Fibroblast of peridontal ligament (primary cell): ENCODE results near the gene SLC35A4.
A peak's percentile ranks its signal among the peaks of the same experiment; 100 is the strongest.
"Not testable (repeated sequence)": the region's sequence is repeated elsewhere in the genome, so short reads cannot be mapped to it uniquely, and the experiment has no call there.

Experiments
- DNase-seq: peaks from one replicate; pipeline ENCODE4 v3.0.0-alpha.2; 2010; ENCODE audit errors: extremely low read depth

Gene SLC35A4

DNA sequence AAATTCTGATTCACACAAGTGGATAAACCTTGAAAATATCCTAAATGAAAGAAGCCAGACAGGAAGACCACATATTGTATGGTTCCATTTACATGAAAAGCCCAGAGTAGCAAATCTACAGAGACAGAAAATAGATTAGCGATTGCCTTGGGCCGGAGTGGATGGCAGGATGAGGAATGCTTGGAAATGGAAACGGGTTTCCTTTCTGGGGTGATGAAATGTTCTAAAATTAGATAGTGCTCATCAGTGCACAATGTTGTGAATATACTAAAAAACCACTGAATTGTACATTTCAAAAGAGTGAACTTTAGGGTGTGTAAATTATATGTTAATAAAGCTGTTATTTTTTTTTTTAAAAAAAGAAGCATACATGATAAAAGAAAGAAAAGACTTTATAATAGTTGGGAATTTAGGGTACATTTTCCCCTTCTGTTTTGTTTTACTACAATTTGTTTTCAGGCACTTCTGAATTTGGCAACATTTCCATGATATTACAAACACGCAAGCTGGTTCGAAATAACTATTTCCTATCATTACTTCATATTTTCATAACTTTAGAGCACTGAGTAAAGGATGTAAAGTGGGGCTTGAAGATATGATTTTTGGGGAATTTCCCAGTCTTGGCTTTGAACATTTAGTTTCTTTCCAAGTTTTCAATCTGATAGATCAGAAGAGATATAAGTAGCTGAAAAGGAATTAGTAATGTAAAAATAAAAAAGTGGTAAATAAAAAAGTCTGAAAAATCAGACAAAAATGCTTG is 23.9 kb downstream of the SLC35A4 start:
- DNase-seq: peak; percentile 56

DNA sequence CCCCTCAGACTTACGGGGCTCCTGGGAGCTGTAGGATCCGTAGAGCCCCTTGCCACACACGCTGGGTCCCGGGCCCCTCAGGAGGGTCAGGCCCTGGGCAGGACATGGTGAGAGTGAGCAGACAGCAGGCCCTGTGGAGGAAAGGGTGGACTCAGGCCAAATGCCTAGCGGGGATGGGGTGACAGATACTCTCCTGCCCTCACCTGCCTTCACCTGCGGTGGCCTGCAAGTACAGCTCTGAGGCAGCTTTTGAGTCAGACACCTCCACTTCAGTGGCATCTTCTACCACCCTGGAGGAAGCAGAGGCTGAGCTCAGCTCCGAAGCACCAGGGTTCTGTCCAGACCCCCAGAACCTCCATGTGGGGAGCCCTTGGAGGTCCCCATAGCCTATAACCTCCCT is 26.2 kb downstream of the SLC35A4 start:
- DNase-seq: no peak

DNA sequence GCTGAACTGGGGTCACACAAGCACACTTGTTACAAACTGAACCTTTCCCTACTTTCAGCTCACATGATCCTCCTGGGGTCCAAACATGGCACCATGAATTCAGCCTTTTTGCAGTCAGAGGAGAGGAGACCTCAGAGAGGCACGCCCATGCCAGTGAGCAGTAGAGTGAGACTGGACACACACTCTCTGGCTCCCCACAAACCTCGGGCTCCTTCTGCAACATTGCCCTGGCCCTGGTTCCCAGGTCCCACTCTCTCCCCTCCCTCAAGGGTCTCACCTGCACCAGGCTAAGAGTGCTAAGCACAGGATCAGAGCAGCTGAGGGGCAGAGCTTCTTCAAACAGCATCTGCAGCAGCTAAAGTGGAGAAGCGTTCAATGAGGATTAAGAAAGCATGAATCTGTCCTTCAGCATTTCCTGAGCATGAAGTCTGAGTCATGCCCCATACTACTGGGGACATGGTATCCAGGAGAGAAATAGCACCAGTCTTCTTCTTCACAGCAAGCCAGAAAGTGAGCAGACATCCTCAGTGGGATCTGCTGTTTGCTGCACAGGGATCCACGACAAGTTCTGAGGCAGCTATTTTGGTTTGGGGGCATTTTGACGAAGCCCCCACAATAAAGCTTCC is 27.2 kb downstream of the SLC35A4 start:
- DNase-seq: peak; percentile 22

DNA sequence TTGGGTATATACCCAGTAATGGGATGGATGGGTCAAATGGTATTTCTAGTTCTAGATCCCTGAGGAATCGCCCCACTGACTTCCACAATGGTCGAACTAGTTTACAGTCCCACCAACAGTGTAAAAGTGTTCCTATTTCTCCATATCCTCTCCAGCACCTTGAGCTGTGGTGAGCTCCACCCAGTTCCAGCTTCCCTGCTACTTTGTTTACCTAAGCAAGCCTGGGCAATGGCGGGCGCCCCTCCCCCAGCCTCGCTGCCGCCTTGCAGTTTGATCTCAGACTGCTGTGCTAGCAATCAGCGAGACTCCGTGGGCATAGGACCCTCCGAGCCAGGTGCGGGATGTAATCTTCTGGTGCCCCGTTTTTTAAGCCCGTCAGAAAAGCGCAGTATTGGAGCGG is 28.4 kb downstream of the SLC35A4 start:
- DNase-seq: not testable (repeated sequence)

DNA sequence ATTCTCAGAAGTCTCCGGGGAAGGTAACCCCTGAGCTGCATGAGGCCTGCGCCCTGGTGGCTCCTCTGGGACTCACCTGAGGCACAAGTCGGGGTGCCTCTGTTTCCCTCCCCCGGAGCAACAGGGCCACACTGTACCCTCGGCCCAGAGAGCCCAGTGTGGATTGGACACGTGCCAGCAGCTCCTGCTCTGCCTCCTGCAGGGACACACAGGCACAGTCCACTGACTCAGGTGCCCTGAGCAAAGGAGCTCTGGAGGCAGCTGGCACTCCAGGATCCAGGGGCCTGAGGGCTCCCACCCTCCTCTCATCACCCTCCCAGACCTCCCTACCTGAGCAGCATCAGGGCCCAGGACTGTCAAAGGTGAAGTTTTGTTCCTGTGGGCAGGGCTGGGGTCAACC is 29.5 kb downstream of the SLC35A4 start:
- DNase-seq: no peak

DNA sequence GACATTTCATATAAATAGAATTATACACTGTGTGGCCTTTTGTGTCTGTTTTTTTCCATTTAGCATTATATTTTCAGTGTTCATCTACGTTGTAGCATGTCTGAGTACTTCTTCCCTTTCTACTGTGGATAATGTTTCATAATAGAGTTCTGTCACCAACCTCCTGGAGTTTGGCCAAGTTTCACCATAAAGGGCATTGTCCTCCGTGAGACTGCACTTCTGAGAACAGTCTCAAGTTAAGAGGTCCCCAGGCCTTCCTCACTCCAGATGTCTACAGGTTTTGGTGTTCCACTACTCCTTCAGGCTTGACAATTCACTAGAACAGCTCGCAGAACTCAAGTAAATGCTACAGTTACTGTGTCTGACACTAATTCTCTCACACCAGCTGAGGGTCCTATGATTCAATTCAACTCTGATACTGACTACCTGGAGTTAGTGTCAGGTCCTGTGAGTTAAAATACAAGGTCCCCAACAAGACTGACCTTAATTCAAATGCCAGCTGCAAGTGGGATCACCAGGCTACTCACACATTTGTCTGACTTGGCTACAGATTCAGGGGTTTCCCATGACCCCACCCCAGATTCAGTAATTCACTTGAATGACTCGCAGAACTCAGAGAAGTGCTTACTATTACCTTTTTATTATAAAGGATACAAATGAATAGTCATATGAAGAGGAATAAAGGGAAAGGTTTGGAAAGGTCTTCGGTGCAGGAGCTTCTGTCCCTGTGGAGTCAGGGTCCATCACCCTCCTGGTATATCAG is 31.1 kb downstream of the SLC35A4 start:
- no peak for DNase-seq

DNA sequence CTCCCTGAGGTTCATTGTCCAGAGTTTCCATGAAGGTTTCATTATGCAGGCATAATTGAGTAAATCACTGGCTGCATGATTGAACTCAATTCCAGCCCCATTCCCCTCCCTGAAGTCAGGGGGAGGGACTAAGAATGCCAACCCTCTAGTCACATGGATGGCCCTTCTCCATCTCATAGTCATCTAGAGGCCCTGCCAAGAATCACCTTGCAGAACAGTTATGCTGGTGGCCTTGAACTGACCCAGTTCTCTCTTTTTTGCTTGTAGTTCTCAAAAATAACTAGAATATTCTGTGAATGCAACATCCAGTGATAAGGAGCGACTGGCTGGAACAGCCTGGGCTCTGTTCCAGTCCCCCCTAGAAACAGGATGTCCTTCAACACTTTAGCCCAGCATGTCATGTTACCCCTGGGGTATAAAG is 31.7 kb downstream of the SLC35A4 start:
- no peak for DNase-seq

DNA sequence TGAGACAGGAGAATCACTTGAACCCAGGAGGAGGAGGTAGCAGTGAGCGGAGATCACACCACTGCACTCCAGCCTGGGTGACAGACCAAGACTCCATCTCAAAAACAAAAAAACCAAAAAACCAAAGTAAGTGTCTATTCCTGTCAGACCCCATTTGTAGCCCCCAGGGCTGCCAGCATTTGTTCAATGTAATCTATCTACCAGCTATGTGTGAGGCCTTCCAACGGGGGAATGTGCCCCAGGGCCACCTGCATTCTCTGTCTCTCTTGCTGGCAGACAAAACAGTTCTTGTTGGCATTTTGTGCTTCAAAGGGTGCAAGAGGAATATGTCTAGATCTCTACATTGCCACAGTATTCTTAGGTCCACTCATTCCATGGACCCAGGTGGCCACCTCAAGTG is 34.2 kb downstream of the SLC35A4 start:
- DNase-seq: no peak

DNA sequence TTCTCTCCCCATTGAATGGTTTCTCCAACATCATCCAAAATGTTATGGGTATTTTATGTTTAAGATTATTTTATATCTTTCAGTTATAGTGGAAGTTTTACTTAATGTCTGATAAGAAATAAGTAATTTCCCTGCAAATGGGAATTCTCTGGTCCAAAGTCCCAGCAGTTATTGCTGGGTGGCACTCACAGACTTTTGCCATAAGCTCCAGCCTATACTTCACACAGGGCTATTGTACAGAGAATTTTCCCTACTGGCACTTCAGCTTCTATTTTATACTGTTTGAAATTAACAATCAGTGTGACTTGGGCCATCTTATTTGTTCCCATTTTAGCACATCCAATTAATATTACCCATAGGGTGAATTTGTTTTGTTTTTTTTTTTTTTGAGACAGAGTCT is 35.5 kb downstream of the SLC35A4 start:
- no peak for DNase-seq

DNA sequence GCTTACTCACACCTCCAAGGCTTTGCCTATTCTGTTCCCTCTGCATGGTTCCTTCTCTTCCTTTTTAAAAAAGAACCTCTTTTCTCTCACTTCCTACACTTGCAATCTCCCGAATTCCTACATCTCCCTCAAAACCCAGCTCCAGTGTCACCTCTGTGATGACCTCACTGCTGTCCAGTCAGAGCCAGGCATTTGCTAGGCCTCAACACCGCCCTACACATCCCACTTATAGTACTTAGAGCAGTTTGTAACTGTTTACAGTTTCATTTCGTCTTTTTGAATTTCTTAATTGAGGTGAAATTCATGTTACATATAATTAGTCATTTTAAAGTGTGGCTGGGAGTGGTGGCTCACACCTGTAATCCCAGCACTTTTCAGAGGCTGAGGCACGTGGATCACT is 37.5 kb downstream of the SLC35A4 start:
- DNase-seq: no peak

DNA sequence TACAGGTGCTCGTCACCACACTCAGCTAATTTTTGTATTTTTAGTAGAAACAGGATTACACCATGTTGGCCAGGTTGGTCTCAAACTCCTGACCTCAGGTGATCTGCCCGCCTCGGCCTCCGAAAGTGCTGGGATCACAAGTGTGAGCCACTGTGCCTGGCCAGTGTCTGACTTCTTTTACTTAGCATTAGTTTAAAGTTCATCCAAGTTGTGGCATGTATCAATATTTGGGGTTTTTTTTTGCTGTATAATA is 38.7 kb downstream of the SLC35A4 start:
- not testable (repeated sequence) for DNase-seq

DNA sequence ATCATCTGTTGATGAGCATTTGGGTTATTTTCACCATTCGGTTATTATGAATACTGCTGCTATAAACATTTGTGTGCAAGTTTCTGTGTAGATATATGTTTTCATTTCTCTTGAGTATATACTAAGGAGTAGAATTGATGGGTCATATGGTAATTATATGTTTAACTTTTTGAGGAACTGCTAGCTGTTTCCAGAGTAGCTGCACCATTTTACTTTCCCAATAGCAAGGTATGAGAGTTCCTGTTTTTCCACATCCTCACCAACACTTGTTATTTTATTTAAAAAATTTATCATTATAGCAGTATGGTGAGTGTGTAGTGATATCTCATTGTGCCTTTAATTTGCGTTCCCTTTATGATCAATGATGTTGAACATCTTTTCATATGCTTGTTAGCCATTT is 39.1 kb downstream of the SLC35A4 start:
- no peak for DNase-seq

DNA sequence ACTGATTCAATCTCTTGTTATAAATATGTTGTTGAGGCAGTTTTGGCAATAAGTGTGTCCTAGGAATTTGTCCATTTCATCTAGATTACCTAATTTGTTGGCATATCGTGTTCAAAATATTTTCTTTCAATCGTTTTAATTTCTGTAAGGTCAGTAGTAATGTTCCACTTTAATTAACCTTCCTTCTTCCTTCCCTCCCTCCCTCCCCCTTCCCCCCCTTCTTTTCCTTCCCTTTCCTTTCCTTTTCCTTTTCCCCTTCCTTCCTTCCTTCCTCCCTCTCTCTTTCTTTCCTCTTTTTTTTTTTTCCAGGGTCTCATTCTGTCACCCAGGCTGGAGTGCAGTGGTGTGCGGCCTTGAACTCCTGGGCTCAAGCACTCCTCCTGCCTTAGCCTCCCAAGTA is 41.3 kb downstream of the SLC35A4 start:
- no peak for DNase-seq

DNA sequence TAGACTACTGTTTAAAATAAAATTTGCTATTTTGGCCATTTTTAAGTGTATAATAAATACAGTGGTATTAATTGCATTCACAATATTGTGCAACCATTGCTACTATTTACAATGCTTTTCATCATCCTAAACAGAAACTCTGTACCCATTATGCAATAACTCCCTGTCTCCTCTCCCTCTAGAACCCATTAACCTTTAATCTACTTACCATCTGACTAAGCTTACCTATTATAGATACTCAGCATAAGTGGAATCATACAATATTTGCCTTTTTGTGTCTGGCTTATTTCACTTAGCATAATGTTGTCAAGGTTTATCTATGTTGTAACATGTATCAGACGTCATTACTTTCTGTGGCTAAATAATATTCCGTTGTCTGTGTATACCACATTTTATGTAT is 42.4 kb downstream of the SLC35A4 start:
- no peak for DNase-seq

DNA sequence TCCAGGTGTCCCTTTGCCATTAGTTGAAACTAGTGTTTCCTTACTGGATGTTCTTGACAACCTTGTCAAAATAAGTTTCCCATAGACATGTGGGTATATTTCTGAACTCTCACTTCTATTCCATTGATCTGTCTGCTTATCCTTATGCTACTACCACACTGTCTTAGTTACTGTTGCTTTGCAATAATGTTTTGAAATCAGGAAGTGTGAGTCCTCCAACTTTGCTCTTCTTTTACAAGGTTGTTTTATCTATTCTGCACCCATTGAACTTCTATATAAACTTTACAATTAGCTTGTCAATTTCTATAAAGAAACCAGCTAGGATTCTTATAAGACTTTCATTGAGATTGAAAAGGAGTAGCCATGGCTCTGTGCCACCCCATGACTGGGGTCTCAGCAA is 44.1 kb downstream of the SLC35A4 start:
- no peak for DNase-seq

DNA sequence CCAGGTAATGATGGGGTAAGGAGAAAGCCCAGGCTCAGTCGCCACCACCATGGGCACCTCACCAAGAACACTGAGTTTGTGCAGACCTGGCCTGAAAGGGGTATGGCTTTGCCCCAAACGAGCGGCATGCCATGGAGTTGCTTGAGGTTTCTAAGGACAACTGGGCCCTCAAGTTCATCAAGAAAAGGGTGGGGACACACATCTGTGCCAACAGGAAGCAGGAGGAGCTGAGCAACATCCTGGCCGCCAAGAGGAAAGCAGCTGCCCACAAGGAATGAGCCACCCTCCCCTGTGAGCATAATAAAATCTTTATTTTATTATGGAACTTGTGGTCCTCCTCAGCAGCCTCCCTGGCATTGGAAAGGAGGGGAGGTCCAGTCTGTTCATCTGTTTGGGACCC is 44.5 kb downstream of the SLC35A4 start:
- DNase-seq: no peak

DNA sequence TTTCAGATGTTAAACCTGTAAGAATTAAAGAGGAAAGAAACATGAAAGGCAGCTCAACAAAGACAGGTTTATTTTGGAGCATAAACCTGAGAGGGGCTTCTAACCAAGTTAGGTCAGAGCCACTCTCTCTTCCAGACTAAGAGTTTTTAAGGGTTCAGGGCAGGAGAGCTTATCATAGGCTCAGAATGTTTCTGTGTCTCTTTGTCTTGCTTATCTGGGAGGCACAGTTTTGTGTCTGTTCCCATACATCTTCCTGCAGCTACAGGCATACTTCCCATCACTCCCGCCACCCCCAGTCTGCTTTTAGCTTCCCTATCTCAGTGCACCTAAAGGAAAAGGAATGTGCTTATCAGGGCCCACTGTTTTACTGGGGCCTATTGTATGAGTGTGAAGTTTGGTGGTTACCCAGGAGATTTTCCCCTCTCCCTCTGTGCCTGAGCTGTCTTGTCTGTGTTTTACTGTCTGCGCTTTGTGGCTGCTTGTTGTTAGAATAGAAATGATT is 46.4 kb downstream of the SLC35A4 start:
- DNase-seq: no peak
